GM21515 (cell line): ENCODE results near the gene SFT2D1.

Source experiments
- ATAC-seq: cut with Tn5 transposase; IDR thresholded peaks from one replicate; pipeline ENCODE4 v1.9.1; 2021; ENCODE audit not compliant: unreplicated experiment

Gene SFT2D1

DNA sequence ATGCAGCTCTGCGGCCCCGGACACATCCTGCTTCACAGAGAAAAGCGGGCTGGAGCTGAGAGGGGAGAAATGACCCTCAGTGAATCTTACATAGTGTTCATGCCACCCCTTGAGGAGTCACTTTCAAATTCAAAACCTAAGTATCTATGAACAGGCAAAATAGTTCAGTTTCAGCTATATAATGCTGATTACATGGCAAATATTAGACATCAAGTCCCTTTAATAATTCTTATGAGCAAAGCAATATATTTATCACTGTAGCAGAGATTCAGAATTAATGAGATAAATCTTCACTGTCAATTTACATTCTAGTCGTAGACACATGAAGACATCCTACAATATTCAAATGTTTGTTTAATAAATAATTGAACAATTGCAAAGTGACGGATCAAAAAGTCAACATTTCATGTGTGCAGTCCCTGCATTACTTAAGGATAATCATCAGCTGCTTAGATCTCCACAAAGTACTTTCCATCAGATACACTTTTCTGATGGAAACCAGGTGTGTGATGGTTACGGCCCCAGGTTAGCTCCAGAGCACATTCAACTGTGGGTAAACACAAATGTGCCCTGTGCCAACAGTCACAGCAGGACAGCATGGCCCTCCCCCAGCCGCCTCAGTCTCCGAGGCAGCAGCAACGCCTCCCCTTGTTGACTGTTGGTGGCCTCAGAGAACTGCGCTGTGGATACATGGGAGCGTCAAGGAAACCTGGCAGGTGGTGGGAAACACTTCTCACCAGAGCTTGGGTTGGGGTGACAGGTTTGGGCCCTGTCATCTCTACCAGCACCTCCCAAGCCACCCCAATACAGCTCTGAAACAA is 33.4 kb downstream of the SFT2D1 start:
- ATAC-seq, result no peak

DNA sequence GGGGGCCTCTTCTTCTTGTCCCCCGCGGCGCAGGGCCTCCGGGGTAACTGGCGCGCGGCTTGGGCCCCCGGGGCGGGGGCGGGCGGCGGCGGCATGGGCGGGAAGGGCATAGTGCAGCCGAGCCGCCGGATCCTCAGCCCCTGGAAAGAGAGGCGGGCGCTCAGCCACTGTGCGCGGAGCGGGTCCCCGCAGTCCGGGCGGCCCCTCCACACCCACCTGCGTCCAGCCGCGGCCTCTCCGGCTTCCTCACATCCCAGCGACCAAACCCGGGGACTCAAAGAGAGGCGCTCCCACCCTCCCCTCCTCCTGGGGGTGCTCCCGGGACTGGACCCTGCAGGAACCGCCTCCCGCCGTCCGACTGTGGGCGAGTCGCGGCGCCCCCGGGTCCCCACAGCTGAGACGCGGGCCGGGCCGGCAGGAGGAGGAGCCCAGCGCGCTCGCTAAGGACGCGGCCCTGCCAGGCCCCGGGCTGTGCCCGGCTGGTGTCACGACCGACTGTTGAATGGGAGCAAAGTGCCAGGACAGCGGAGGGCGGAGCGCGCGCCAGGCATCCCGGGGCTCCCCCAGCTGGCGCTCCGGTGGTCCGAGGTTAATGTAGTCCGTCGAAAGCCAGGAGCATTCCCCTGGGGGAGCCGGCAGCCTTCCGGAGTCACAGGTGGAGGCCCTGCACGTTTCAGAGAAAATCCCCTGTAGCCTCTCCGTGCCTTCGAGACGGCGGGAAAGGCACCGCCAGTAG is 34.1 kb downstream of the SFT2D1 start, which contains the start of gene PRR18:
Gene PRR18, minus strand, starts transcription at position 360 of the 736 bp plus-strand sequence. Its CDS starts 250 bp downstream, at position 110.
- ATAC-seq, result no peak

DNA sequence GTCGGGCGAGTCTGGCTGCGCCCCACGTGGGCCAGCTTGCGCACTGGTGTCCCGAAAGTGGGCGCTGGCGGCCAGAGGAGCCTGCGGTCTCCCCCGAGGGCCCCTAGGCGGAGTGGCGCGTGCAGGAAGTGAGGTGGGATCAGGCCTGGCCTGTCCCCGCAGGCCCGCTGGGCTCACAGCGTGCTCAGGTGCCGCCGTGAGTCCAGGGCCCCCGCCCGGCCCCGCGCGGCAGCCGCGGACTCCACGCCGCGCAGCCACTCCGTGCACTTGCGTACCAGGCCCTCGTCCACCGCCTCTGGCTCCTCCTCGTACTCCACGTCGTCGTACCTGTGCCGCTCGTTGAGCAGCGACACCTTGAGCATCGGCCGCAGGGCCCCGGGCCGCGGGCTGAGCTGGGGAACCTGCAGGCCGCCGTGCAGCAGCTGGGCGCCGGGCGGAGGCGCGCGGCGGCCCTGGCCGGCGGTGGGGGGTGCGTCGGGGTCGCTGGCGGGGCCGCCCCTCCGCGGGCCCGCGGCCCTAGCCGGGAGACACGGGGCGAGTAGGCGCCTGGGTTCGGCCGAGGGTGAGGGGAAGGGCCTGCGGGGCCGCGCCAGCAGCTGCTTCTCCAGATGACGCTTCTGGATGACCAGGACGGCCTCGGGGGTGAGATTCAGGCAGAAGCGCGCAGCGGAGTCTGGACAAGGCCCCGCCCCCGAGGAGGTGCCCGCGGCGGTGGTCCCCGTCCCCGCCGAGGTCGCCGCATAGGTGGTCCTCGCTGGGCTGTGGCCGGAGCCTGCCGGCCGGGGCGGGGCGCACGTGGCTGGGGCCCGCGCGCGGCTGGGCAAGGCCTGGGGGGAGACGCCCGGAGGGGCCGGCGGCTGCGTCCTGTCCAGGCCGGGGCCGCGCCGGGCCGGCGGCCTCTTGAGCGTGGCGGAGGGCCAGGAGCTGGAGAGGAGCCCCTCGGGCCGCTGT is 35.0 kb downstream of the SFT2D1 start:
- ATAC-seq, result no peak

DNA sequence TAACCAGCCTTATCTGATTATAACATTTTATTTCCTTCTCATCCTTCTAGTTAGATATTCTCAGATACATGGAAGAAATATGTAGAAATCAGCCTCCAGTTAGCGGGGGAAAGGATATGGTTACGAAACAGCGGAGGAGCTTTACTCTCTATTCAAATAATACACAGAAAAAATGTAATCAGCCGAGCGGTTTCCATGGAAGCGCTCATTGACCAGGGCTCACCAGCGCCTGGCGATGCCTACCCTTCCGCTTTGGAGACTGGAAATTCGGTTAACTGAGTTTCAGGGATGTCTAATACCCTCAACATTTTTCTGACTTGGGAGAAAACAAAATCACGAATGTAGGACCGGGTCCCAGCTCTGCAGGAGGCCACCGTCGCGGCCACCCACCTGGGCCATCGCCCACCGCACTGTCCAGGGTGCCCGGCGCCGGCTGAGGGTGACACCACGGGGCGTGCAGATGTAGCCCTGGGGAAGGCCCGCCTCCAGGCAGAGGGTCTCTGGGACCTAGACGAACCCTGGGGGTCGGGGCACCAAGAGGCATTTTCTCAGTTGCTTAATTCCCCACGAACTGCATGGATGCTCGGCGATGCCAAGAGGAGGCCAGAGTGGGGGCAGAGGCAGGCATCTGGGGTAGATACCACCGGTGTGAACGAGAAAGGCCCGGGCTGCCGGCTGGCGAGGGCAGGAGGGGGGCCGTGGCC is 35.8 kb downstream of the SFT2D1 start:
- ATAC-seq, result no peak

DNA sequence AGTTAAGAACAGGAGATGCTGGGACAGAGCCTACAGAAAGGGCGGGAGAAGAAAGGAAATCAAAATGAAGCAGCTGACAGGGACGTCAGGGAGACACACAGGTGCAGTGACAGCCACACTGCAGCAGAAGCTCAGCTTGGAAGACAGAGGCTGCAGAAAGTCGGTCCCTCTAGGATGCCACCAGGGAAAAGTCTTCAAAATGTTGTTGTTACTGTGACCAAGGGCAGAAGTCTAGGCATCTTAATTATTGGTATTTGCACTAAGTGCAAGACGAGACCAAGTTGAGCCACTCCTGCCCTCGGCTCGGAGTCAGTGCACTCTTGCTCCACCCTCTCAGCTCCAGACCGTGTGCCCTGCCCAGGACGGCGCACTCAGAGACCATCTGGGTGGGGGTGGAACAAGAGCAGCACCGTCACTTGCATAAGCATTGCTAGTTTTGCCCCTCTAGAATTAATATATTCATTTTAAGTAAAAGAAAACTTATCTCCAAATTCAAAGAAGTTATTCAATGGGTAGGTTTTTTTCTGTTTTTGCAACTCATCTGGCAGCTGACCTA is 36.7 kb downstream of the SFT2D1 start:
- no peak for ATAC-seq

DNA sequence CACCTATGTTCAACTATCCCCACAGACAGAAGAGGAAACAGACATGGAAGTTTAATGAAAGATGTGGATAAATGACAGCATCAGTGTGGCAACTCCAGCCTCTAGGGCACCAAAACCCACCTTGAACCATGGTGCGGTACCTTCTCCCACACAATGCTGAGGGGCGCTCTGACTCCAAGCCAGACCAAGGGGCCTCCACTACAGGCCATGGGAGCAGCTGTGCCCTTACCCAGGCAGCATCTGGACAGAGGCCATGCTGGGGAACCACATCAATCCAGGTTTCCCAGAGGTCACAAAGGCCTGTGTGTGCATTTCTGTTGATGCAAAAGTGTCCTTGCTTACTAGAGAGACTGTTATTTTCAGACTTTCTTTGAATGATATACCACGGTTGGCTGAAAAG is 38.2 kb downstream of the SFT2D1 start:
- ATAC-seq, result no peak

DNA sequence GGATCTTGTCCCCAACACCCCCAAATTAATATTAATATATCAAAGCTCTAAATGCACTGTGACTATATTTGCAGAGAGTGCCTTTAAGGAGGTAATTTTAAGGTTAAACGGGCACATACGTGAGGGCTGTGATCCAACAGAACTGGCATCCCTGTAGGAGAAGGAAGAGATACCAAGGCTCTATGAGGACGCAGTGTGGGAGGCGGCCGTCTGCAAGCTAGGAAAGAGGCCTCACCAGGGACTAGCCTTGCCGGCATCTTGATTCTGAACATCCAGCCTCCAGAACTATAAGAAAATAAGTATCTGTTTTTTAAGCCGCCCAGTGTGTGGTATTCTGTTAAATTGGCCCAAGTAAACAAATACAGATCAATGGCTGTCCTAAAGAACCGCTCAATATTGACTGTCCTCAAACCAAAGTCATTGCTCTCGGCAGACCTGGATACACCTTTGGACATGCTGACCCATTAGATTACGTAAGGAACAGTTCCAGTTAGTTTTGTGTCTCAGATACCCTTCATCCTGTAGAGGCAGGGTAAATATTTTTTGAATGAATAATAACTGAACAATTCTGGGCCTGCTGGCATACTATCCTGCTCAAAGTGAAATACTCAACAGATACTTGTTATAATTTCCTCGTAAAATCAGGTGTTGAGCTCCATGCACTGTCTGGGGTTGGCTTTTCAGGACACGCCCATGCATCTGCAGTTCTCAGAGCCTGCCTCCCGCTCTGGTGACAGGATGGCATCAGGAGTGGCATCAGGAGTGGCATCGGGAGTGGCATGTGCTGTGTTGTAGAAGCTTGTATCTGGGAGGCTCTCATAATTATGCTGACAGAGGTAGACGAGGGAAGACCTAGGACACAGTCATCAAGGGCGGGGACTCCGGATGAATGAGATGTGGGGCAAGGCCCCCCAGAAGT is 40.5 kb downstream of the SFT2D1 start:
- ATAC-seq, result no peak

DNA sequence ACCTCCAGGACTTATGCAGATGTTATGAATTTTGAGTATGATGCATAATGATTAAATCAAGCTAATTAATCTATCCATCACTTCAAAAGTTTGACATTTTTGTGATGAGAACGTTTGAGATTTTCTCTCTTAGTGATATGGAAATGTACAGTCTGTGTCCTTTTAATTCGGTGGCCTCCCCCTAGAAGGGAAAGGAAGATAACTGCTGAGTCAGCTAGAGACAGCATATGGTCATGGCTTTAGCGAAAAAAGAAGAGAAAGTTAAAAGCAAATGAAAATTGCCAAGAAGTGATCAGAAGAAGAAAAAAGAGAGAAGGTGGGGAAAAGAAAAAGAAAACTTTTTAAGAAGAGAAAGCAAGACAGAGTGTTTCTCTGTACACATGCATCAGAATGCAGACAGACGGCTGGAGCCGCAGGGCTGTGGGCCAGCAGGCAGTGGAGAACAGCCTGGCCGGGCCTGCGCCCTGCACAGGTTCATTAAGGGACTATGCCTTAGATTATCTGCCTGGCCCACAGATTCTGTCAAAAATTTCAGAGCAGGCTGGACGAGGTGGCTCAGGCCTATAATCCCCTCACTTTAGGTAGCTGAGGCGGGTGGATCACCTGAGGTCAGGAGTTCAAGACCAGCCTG is 41.9 kb downstream of the SFT2D1 start:
- ATAC-seq, result no peak

DNA sequence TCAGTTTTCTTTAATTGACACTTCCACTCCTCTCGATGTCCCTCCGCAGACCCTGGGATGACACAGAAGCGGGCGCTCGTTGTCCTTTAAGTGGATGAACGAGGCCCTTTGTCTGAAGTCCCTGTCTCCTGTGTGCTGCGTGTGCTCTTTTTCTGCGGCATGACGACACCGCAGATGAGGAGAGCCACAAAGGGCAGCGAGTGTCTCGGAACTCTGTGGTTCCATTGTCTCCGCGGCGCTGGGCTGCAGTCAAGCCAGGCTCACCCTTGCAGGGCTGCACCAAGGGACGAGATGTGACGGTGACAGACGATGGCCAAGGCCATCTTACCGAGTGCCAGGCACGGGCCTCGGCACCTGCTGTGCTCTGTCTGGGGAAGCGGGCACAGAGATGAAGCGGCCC is 44.7 kb downstream of the SFT2D1 start:
- no peak for ATAC-seq

DNA sequence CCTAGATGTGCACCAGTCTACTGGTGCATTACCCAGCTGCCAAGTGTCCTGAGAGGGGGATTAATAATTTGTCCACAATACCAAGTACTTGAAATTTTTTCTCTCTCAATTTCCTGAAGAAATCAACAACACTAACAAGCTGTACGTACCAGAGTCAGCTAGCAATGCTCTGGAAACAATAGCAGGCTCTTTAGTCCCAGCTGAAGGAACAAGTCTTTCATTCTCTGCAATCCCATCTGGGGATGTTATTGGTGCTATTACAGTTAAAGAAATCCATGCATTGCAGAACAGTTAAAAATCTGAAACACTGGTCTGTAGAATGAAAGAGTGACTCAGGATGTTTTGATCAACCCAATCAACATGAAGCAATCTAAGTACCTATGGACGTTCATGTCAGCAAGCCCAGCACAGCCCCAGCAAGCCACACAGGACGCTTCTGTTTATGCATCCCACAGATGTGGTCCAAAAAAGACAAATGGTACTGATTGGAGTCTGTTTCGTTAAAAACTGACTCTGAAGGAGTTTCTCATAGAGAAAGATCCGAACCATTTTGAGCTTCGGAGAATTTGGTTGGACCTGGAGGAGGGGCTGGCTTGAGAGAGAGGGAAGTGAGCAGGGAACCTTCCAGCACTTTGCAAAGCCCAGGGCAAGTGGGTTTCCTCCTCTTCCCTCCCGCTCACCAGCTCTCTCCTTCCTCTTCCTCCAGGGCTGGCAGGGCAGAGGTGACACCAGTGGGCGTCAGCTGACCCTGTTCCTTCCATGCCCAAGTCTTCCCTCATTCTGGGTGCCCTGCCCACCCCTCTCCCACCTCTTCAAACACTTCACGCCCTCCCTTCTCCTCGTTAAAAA is 46.1 kb downstream of the SFT2D1 start:
- ATAC-seq, result no peak

DNA sequence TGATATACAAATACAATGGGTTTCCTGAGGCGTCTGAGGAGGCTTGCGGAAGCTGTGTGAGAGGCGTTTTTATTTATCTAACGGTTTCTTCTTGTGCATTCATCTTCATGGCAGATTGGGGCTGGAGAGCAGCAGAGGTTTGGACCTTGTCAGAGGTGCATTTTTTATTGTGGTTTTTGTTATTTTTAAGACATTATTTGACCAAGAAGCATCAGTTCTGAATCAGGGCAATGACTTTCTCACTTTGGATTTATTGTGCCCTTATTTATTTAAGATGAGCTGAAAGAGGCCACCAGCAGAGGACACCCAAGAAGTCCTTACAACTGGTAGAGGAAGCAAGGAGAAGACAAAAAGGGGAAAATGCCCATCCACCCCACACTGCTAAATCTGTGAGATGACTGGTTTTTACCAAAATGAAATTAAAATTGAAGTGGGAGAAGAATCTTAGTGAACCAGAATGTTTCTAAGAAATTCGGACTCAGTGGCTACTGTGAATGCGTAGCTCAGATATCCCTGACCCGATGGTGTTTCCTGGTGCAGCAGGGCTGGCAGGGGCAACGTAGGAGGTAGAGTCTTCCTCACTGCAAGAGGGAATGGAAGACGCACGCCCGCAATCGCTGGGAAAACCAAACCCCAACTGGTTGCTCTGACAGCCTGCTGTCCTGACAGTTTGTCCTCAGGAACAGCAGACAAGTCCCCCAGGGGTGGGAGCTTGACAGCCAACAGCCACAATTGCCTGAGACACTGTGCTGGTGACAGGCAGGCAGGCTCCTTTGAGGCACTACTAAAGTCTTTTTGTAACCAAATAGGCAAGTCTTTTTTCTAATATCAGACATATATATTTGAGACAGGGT is 48.4 kb downstream of the SFT2D1 start:
- no peak for ATAC-seq

DNA sequence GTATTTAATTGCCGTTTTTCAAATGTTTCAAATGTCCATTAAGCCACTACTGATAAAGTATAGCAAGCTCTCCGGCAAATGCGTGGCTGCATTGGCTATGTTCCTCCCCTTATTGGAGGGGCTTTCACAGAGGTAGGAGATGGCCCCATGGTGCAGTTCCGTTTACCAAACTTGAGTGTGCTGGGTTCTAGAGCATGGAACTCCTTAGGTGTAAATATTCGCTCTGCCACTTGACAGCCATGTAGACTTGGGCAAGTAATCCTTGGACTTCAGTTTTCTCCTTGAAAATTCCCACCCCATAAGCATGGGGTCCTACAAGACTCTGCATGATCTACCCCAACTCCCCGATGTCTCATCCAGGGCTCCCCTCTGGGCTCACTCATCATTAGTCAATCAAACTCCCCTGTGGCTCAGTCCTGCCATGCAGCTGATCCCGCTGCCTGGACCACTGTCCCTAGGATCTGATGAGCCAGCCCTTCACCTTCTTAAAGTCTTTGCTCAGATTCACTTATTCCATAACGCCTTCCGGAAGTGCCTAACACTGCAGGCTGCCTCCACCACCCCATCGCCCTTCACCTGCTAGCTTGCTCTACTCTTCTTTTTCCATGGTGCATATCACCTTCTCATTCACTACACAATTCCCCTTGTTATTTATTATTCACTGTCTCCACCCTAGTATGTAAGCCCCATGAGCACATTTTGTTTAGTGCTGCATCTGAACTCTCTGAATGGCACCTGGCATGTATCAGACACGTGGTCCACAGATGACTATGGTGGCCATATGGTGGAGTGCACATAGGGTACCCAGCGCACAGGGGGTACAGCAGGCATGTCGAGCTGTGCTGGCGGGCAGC is 52.9 kb downstream of the SFT2D1 start:
- no peak for ATAC-seq

DNA sequence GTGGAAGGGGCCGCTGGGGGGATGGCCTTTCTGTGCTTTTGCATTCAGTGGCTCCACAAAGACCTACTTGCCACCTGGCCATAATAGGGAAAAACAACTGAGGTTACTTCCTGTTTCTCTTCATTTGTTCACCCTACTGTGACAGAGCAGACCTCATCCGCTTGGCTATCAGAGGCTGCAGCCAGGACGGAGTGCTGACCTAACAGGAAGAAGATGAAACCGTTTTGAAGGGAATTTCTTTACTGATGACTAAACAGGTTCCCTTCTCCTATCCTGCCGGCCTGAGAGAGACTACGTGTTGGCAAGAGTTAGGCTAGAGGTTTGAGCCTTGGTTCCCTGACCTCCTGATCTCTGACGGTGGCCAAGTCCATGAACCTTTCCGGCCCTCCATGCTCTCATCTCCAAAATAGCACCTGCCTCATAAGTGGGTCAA is 55.5 kb downstream of the SFT2D1 start:
- ATAC-seq, result peak; percentile 96

DNA sequence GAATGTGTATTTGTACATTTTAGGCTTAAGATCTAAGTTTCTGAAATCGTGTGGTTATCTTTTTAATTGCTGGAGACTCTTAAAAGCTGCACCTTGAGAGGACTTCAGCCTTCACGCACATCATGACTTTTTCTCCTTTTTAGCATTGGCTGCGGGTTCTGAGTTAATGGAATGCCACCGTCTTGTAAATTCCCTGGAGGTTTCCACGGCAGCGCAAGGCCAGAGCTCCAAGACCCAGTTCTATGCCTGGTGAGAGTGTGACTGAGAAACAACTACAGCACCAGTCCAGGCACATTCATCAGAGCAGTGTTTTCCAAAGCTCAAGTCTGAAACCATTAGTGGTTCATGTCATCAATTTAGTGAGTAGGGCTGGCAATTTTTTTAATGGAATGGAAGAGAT is 57.1 kb downstream of the SFT2D1 start:
- no peak for ATAC-seq

DNA sequence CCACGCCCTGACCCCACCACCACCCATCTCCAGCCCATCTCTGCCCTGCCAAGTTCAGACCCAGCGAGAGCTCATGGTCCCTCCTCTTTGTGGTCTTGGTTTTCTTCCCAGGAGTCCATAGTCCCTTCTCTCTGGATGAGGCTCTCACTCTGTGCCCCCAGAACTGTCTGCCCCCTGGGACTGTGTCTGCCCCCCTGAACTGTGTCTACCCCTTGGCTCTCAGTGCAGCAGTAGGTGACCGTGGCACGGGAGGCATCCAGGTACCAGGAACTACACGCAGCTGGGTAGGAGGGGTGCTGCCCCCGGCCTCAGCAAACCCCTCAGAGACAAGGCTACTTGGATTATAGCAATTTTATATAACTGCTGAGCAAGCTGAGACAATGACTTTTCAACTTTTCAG is 57.7 kb downstream of the SFT2D1 start:
- no peak for ATAC-seq
